GM18511 (cell line): Measurements from ENCODE around the gene USP24.
A peak's percentile ranks its signal among the peaks of the same experiment; 100 is the strongest.
"Not testable (repeated sequence)": the region's sequence is repeated elsewhere in the genome, so short reads cannot be mapped to it uniquely, and the experiment has no call there.

Source experiments
- ATAC-seq: cut with Tn5 transposase; IDR thresholded peaks from one replicate; pipeline ENCODE4 v1.9.1; 2021; ENCODE audit warnings: mild to moderate bottlenecking, moderate library complexity; ENCODE audit not compliant: unreplicated experiment

The USP24 gene

DNA sequence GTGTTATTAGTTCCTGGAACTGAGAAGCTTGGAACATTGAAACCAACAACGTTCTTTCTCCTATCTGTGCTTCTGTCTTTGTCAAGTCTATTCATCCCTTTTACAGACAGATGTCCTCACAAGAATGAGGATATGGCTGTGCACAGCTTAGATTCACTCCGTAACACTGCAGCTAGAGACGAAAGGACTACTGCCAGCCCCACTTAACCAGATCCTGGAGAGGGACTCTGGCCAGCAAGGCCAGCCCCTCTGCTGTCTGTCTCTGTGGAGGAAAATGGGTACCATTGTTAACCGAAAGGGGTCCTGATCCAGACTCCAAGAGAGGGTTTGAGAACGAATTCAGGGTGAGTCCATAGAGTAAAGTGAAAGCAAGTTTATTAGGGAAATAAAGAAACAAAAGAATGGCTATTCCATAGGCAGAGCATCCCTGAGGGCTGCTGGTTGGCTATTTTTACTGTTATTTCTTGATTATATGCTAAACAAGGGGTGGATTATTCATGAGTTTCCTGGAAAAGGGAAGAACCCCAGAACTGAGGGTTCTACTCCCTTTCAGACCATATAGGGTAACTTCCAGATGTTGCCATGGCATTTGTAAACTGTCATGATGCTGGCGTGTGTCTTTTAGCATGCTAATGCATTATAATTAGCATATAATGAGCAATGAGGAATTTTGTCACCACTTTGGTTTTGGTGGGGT lies 17.4 kb upstream of the USP24 start:
- no peak for ATAC-seq

DNA sequence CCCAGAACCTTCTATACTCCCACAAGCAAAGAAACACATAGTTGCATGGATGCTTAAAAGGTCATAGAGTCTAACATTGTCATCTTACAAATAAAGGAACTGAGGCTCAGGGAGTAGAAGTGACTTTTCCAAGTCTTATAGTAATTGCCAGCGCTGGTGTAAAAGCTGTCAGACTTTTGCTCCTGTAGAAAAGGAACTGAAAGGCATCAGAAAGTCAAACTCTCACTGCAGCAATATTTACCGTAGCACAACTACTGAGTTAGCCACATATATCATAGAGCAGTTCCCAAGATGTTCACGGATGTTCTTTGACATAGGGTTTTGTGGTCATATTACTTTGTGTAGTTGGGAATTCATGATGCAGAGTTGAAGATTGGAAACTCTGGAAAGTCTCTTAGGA lies 16.6 kb upstream of the USP24 start:
- ATAC-seq = no peak

DNA sequence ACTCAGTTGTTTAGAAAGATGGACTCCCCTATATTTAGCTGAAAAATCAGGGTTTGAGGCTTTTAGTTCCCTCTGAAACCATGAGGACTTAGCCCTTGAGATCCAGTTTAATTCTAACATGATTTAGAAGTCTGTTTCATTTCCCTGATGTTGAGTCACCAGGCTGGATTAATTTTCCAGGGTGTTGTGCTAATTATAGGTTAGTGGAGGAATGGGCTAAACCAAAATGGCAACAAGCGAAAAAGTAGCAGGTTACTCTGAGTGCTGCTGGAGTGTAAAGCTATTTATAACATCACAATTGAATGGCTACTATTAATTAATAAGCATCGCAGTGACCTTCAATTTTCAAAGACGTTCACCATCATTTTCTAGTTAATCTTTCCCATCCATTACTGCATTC lies 15.5 kb upstream of the USP24 start:
- ATAC-seq = no peak

DNA sequence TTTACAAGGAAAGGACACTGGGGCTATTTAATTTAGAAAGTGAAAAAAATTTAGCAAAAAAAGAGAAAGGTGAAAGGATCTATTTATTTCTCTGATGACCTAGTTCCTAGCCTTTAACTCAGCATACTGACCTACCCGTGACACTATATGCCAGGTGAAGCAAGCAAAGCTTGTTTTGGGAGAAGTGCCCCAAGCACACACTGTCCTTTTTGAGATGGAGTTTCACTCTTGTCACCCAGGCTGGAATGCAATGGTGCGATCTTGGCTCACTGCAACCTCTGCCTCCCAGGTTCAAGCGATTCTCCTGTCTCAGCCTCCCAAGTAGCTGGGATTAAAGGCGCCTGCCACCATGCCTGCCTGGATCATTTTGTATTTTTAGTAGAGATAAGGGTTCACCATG lies 14.6 kb upstream of the USP24 start:
- ATAC-seq = not testable (repeated sequence)

DNA sequence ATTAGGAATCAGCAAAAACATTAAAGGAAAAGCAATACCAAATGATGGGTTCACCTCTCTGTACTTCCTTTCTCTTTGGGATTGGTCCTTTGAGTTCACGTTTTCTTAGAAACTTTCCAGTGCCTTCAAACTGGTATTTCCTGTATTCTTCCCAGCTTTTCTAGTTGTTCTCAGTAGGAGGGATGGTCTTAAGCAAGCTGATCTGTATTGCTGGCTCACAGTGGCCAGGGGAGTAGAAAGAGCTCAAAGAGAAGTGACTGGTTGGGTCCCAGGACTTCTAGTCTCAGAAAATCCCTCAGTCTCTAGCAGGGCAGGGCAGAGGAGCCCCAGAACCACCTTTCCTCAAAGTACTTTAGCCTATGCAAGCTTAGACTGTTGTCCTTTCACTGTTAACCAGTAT lies 10.1 kb upstream of the USP24 start:
- no peak for ATAC-seq

DNA sequence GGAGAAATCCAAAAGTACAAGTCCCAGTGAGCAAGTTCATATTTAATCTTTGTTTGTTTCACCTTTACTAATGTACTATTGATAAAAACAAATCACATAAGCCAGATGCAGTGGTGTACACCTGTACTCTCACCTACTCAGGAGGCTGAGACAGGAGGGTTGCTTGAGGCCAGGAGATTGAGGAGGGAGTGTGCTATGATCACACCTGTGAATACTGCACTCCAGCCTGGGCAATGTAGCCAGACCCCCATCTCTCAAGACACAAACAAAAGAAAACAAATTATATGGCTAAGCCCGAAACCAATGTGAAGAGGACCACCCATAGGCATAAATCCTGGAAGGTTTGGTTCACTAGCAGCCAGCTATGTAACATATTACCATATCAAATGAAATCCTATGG lies 9.6 kb upstream of the USP24 start:
- no peak for ATAC-seq

DNA sequence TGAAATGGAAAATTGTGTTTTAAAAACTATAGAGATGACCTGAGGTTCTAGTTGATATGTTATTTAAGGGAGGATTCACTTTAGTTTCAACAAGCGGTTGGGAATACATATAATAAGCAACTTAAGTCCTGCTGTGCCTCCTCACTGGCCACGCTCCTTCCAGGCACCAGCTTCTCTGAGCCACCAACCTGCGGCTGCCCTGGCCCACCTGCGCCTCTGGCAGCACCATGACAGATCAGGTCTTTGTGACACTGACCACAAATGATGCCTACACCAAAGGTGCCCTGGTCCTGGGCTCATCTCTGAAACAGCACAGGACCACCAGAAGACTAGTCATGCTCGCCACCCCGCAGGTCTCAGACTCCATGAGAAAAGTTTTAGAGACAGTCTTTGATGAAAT lies 7.0 kb upstream of the USP24 start:
- ATAC-seq = no peak

DNA sequence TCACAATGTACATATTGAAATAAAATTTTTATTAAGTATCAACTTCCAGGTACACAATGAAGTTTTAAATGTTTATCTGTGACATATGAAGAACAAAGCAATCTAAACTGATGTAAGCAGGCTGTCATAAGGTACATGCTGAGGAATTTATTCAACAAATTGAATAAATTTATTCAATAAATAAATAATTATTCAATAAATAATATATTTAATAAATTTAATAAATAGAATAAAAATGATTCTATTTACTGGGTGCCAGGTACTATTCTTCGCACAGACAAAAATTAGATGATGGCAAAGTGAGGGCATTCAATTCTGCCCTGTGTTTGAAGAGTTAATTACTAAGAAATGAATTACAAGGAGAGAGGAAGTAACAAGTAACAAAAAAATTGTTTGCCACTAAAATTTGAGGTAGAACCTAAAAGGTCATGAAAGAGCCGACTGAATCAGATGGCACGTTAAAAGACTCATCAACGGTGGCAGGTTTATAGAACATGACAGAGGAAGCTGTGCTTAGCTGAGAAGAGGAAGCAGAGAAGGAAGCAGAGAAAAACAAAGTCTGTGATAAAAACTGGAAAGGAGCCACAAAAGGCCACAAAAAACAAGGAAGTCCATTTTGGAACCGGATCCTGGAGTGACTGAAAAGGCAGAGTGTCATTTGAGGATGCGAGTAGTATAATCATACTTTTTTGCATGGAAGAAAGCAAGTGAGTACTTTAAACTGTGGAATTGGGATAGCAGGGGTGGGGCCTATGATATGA lies 2.2 kb upstream of the USP24 start:
- ATAC-seq = no peak

DNA sequence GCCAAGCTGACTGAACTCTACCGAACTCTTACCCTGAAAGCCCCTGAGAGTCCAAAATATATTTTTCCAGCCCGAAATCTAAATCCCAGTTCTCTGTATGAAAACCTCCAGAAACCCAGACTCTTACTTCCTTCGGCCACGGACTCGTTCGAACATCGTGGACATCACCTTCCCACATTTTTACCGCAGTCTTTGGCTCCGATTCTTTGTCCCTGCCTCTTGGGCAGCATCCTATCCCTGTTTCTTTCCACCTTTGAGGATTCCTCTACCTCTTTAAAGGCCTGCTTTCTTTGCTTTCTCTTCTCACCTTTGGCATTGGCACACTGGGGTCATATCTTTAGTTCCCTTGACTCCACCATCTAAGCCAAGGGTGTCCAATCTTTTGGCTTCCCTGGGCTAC lies 932 bp upstream of the USP24 start:
- no peak for ATAC-seq

DNA sequence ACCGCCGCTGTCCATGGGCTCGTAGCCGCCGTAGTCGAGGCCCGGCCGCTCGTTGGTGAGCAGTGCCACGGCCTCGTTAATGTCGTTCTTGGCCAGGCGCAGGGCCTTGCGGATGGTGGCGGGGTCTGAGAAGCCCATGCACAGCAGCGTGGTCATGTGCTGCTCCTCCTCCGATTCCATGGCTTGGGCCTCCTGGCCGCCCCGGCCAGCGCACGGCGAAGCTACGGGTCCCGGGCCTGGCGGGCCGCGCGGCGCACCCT lies 300 bp downstream of the USP24 start:
- ATAC-seq = peak; percentile 19

DNA sequence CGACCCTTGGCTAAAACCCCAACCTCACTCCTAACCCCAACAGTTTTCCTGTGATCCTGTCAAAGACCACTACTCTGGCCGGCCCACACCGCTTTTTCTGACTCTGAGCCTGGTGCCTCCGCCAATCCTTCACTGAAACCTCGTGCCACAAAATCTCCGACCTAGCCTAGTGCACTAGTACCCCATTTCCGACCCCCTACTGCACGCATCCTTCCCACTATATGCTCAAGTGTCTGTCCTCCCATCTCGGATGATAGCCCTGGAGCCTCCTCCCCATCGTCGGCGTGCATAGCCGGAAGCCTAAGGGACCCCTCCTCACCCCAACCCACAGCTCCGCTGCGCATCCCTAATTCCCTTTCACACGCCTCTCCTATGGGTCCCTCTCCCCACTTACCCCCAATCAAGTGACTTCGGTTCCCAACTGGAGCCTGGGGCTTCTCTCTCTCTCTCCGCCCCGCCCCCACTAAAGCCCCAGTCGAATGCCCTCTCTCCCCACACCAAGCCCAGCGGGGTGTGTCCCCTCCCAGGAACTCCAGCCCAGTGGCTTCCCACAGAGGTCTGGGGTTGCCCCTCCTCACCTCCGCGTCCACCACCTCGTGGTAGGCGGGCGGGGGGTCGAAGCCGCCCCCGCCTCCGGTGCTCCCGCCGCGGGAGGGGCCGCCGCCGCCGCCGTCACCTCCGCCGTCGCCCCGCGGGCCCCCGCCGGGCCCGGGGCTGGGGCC lies 791 bp downstream of the USP24 start:
- ATAC-seq = peak; percentile 19

DNA sequence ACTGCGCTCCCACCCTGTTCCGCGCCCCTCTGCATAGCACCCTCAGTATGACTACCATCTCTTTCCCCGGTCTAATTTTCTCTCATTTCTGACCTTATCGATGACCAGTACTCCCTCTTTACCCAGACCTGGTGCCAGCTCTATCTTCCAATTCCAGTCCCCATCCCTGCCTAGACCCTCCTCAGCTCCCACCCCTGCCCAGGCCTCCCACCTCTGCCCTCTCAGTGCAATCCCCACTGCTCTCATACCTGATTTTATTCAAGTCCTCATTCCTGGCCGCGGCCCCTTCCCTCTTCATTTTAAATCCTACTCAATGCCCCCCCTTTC lies 1.3 kb downstream of the USP24 start:
- no peak for ATAC-seq

DNA sequence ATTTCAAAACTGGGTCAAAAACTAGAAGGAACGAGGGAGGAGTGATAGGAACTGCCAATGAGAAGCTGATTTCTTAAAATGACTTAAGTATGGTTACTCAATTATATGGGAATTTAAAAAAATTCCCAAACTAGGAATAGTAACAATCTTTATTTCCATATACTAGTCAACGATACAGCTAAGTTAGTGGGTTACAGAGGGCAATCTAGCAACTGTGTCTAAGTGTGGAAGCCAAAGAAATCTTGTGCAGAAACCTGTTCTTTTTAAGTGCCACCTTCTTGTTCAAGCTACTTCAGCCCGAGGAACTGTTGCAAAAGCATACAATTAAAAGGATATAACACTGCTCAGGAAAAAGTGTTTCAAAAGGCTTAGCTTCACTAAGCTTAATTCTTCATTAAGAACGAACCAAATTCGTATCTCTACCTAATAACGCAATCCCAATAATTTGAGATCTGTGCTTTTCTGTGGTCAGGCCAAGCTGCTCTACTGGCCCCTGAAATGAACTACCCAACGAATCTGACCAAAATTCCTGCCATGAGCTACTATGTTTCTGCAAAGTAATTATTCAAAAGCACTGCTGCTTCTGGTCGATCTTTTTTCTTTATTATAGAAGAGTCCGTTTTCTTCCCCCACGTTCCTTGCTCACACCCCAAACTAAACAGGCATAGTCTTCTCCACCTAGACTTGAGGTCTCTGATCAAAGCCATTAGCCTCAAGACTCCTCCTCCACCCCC lies 1.8 kb downstream of the USP24 start:
- ATAC-seq = no peak

DNA sequence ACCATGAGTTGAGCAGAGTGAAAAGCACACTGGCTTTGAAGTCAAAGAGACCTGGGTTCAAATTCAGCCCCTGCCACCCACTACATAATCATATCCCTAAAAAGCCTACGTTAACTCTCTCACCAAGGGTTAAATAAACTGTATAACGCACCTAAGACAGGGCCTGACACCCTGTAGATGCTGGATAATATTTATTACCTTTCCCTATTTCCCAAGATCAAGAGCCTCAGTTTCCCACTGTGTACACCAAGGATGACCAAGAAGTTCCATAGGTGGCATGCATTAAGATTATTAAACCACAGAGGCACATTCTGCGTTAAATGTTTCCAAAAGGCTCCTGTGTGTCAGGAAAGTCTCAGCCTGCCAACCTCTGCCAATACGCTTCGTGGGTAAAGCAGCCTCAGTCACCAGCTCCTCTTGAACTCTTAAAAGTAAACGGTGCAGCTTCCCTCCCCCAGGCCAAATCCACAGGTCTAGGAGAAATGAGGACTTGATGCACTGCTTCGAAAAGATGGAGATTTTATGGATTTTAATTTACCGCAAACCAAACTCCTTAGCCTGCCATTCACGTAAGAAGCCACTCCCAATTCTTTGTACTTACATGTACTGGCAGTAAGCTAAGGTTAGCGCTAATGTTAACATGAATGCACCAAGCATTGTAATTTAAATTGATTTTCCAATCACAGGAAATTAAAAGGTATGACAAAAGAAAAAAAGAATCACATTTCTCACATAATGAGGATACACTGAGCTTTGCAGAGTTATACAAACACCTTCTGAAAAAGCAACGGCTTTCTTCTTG lies 2.6 kb downstream of the USP24 start:
- ATAC-seq = no peak

DNA sequence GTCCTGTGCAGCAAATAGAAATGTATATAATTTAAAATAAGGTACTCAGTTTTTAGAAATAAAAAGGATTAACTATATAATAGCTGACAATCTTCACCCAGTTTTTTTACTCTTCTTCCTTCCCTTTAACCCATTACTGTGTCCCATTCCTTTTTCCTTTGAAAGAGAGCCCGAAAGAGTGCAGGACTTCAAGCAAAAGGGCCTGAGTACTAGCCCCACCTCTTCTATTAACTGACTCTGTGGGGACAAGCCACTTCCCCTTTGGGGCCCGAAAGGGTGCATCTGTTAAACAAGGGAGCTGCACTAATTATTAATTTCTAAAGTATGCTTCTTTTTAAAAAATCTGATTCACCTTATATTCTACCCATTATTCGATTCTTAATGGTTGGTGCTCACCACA lies 3.3 kb downstream of the USP24 start:
- ATAC-seq = peak; percentile 46

DNA sequence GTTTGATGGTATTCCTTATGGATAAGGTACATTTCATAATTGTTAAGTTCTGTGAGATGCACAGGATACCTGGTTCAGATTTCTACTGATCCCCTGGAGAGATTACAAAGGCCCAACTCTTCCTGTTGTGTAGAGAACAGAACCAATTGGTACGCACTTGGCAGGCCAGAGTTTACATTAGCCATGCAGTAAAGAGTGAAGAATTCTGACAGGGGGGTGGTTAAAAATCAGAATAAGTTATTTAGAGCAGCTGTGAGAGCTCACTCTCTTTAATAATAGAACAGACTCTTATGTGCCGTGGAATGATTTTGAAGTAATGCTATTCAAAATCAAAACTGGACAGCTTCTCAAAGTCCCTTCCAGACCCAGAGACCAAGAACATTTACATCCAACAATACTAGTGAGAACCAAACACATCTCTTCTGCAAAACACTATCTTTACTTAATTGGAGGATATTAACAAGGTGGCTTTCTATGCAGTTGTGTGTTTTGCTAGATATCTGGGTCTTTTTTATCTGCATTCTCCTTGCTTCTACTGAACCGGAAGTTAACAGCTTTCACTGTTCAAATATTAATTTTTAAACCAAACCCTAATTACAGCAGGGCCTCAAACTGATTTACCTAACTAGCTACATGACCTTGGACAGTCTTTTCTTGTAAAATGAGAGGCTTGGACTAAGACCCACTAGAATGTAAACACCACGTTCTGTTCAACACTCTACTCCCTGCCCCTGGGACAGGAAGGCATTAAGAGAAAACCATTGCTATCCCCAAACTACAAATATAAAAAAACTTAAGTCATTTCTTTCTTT lies 4.0 kb downstream of the USP24 start:
- peak; percentile 33 for ATAC-seq

DNA sequence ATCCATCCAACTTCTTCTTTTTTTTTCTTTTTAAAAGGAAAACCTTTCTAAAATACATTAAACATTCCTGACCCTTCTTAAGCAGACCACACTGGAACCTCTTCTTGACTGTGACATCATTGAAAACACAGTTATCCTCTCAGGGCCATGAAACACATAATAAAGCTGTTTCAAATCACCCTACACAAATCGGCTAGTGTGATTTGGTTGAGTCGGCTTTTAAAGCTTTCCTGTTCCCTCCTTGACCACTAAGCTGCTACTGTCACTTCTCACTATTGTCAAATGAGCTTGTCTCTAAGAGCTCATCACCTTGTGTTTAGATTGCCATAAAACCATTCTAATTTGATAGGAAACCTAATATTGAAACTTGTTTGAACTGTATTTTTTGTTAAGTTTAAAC lies 5.9 kb downstream of the USP24 start:
- ATAC-seq = no peak

DNA sequence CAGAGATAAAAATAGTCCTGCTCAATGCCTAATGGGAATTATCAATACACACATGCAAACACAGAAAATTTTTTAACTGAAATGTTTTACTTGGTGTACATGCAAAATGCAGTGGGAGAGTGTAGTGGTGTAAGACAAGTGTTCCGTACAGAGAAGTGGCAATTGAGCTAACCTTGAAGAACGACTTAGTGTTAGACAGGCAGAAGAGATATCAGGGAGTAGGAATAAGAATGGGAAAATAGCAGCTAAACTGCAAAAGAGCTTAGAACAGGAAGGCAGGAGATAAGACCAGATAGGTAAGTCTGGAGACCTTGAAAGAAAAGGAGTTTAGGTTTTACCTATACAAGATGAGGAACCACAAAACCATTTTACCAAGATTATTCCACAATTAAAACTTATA lies 9.0 kb downstream of the USP24 start:
- no peak for ATAC-seq

DNA sequence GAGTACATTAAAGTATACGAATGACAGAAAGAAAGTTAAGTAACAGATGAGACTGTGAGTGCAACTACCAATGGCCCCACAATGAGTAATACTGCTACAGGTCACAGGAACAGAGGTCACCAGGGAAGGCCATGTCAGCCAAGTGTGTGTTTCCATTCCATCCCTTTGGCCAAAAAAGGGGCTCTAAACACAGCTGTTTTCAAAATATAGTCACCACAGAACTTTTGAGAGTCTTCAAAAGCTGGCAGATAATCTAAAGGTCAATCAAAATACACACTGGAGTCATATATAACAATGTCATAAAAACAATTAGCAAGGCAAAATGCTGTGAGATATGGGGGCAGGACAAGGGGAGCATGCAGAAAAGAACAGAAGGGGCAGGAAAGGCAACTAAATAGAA lies 10.2 kb downstream of the USP24 start:
- peak; percentile 95 for ATAC-seq

DNA sequence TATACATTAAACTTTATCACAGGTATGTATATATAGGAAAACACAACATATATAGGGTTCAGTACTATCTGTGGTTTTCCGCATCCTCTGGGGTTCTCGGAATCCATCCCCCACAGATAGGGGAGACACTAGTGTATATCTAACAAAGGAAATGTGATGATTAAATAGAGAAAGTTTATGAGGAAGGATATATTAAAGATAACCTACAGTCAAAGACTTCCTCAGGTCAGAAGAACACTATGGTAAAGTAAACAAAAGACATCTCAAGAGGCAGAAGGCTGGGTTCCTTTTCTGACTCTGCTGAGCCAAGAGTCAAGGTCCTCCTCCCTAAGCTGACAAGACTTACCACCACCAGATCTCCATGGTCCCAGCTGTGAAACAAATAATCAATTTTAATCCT lies 12.1 kb downstream of the USP24 start:
- ATAC-seq = no peak
